Suprapubic skin (tissue), 4 donors: Measurements from ENCODE around the gene NR0B2. TPM values are rescaled to one million over a fixed set of nuclear protein-coding genes. Genes with fewer than 3 reads are reported as not detected.
A peak's percentile ranks its signal among the peaks of the same experiment; 100 is the strongest.

Source experiments
- DNase-seq, 2 donors: peaks; one replicate each; pipeline ENCODE4 v3.0.0-alpha.2; 2019; ENCODE audit warnings: low spot score in 2 of 2
- H3K27ac ChIP-seq: fragments of 200-600 bp; sonication (generic); one replicate; pipeline ENCODE4 v1.5.1; 2019
- H3K27me3 ChIP-seq: fragments of 200-600 bp; sonication (generic); one replicate; pipeline ENCODE4 v1.5.1; 2019
- H3K36me3 ChIP-seq: fragments of 200-600 bp; sonication (generic); one replicate; pipeline ENCODE4 v1.5.1; 2019
- H3K4me1 ChIP-seq: fragments of 200-600 bp; sonication (generic); one replicate; pipeline ENCODE4 v1.5.1; 2019
- H3K4me3 ChIP-seq: fragments of 200-600 bp; sonication (generic); one replicate; pipeline ENCODE4 v1.5.1; 2019; ENCODE audit warnings: mild to moderate bottlenecking
- H3K9me3 ChIP-seq: fragments of 200-600 bp; sonication (generic); one replicate; pipeline ENCODE4 v1.5.1; 2019
- CTCF ChIP-seq, 2 donors: fragments of 200-600 bp in 1 of 2; fragments of 450-650 bp in 1 of 2; sonication (generic) in 1 of 2; IDR thresholded peaks; one replicate each; pipeline ENCODE4 v1.5.1; 2016 to 2019; ENCODE audit warnings: antibody characterized with exemption in 2 of 2, mild to moderate bottlenecking in 1 of 2, moderate library complexity in 1 of 2
- EP300 ChIP-seq: sonication (generic); formaldehyde crosslinking; IDR thresholded peaks from one replicate; pipeline ENCODE4 v1.6.1; 2017; ENCODE audit warnings: antibody characterized with exemption
- POLR2A ChIP-seq, 2 donors: fragments of 450-650 bp; IDR thresholded peaks; one replicate each; pipeline ENCODE4 v1.6.1; 2017; ENCODE audit warnings: antibody characterized with exemption in 2 of 2, mild to moderate bottlenecking in 2 of 2, moderate library complexity in 2 of 2
- POLR2AphosphoS5 ChIP-seq, 3 donors: sonication (generic); formaldehyde crosslinking; IDR thresholded peaks; one replicate each; pipeline ENCODE4 v1.6.1; 2017; ENCODE audit warnings: antibody characterized with exemption in 3 of 3
- WGBS: methylation state at CpG from one replicate; pipeline ENCODE4 v1.1.5; 2018; 5-methylcytosine and 5-hydroxymethylcytosine counted together
- total RNA-seq, 4 donors: library from RNA; depleted of rRNA; stranded (reverse); fragments of >200 nt; gene quantifications; one replicate each; pipeline ENCODE4 v1.1.0, GENCODE V29; 2016

The NR0B2 gene
- total RNA-seq = not detected

- DNase-seq = no peak
- H3K27ac ChIP-seq = no peak within 1 kb of the TSS
- H3K36me3 ChIP-seq = no peaks in the 10 kb centered on the region
- no peaks in the 10 kb centered on the region for H3K27me3 ChIP-seq
- no peaks in the 10 kb centered on the region for H3K4me1 ChIP-seq
- WGBS = 95% methylated on average over 11 of the region's 16 CpGs
- TF ChIP-seq POLR2A (IDR thresholded peaks at IDR 0.05) = no peak
- TF ChIP-seq POLR2AphosphoS5 (IDR thresholded peaks at IDR 0.05) = no peak
- no peak for TF ChIP-seq CTCF (IDR thresholded peaks at IDR 0.05)
- TF ChIP-seq EP300 = no peak
- no peak within 1 kb of the TSS for H3K4me3 ChIP-seq
- no peaks in the 10 kb centered on the region for H3K9me3 ChIP-seq
Observed at GRCh38 chr1:26913754-26914619, at the start of gene NR0B2. Gene NR0B2, minus strand, starts transcription at chr1:26913975. Its CDS starts 35 bp downstream, at chr1:26913940.

- WGBS = 43% methylated on average over 3 of the region's 3 CpGs
- no peaks in the 10 kb centered on the region for H3K9me3 ChIP-seq
- H3K4me3 ChIP-seq = no peak overlapping the region
- DNase-seq = no peak
- no peaks in the 10 kb centered on the region for H3K36me3 ChIP-seq
- H3K27me3 ChIP-seq = peaks cover 48% of the 10 kb centered on the region
- TF ChIP-seq CTCF (IDR thresholded peaks at IDR 0.05) (no peak), POLR2A (IDR thresholded peaks at IDR 0.05) (no peak), POLR2AphosphoS5 (IDR thresholded peaks at IDR 0.05) (no peak), EP300 (no peak)
- H3K4me1 ChIP-seq = peaks cover 29% of the 10 kb centered on the region
- H3K27ac ChIP-seq = no peak overlapping the region
Observed at GRCh38 chr1:26961826-26962225, 48.1 kb upstream of the NR0B2 start.

- H3K27me3 ChIP-seq = peaks cover 45% of the 10 kb centered on the region
Observed at GRCh38 chr1:26960625-26960966, 46.8 kb upstream of the NR0B2 start.

GRCh38 chr1:26959722-26960624 is 46.2 kb upstream of the NR0B2 start, which contains the start of gene KDF1:
Gene KDF1, minus strand, starts transcription at chr1:26960468. Its CDS starts 8,088 bp downstream, at chr1:26952380.
- H3K4me3 ChIP-seq = peak within 1 kb of the TSS; percentile 81
- peak in 1 of 2 donors; percentile 13 for TF ChIP-seq CTCF (IDR thresholded peaks at IDR 0.05)
- TF ChIP-seq EP300 = no peak
- peak in 1 of 3 donors; percentile 53 for TF ChIP-seq POLR2AphosphoS5 (IDR thresholded peaks at IDR 0.05)
- H3K4me1 ChIP-seq = peaks cover 29% of the 10 kb centered on the region
- no peaks in the 10 kb centered on the region for H3K9me3 ChIP-seq
- peaks cover 42% of the 10 kb centered on the region for H3K27me3 ChIP-seq
- WGBS = 0% methylated on average over 17 of the region's 86 CpGs
- H3K27ac ChIP-seq = peak within 1 kb of the TSS; percentile 84
- H3K36me3 ChIP-seq = no peaks in the 10 kb centered on the region
- DNase-seq = no peak

More at GRCh38 chr1:26960625-26960966, 46.8 kb upstream of the NR0B2 start:
- peak overlapping the region; percentile 81 for H3K4me3 ChIP-seq
- H3K27ac ChIP-seq = peak overlapping the region; percentile 84
- 10% methylated on average over 3 of the region's 3 CpGs for WGBS
- TF ChIP-seq CTCF (IDR thresholded peaks at IDR 0.05) (no peak), EP300 (no peak), POLR2AphosphoS5 (IDR thresholded peaks at IDR 0.05) (no peak), POLR2A (IDR thresholded peaks at IDR 0.05) (no peak)
- no peak for DNase-seq
- no peaks in the 10 kb centered on the region for H3K36me3 ChIP-seq
- H3K9me3 ChIP-seq = no peaks in the 10 kb centered on the region
- peaks cover 29% of the 10 kb centered on the region for H3K4me1 ChIP-seq

GRCh38 chr1:26959270-26959669 is 45.5 kb upstream of the NR0B2 start:
- H3K27ac ChIP-seq = no peak overlapping the region
- WGBS = 21% methylated on average over 13 of the region's 13 CpGs
- H3K4me3 ChIP-seq = peak overlapping the region; percentile 81

More at GRCh38 chr1:26959270-26959669, 45.5 kb upstream of the NR0B2 start:
- H3K9me3 ChIP-seq = no peaks in the 10 kb centered on the region
- no peaks in the 10 kb centered on the region for H3K36me3 ChIP-seq
- TF ChIP-seq EP300 (no peak), CTCF (IDR thresholded peaks at IDR 0.05) (no peak), POLR2A (IDR thresholded peaks at IDR 0.05) (no peak), POLR2AphosphoS5 (IDR thresholded peaks at IDR 0.05) (no peak)
- peaks cover 29% of the 10 kb centered on the region for H3K4me1 ChIP-seq
- no peak for DNase-seq
- peaks cover 44% of the 10 kb centered on the region for H3K27me3 ChIP-seq
